HG03196 (cell line): ENCODE results near the gene SAMD9.
"Not testable (repeated sequence)": the region's sequence is repeated elsewhere in the genome, so short reads cannot be mapped to it uniquely, and the experiment has no call there.

Source experiments
- ATAC-seq: cut with Tn5 transposase; IDR thresholded peaks from one replicate; pipeline ENCODE4 v1.9.1; 2021; ENCODE audit not compliant: unreplicated experiment

Gene SAMD9

DNA sequence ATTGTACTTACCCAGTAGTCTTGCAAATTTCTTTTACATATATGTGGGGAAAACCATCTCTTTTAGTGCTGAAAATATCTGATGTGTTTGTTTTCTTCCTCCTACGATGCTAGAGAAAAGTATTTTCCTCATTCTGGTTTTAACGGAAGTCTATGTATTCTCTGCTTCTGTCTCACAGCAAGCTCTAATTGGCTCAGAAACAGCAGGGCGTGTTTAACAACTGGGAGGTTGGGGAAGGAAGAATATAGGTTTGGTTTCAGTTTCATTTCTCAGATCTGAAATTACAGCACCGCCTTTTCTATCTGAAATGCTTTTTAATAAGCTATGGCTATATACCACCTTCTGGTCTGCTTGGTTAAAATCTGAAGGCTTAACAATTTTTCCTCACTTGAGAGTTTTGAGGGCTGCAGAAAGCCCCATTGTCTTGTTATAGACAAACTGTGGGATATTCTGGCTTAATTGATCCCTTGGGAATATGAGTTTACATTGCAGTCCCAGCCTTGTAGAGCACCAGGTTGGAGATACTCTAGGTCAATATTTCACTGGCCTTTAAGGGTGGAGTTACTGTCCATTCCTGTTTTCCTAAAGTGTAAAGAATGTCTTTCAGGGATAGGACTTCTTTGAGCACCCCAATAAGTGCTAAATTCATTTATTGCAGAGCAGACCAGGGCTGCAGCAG, at the start of gene SAMD9:
Gene SAMD9, minus strand, starts transcription at position 128 of the 679 bp plus-strand sequence. CDS start 11,882 bp downstream, outside the sequence.
- ATAC-seq = peak; percentile 99

DNA sequence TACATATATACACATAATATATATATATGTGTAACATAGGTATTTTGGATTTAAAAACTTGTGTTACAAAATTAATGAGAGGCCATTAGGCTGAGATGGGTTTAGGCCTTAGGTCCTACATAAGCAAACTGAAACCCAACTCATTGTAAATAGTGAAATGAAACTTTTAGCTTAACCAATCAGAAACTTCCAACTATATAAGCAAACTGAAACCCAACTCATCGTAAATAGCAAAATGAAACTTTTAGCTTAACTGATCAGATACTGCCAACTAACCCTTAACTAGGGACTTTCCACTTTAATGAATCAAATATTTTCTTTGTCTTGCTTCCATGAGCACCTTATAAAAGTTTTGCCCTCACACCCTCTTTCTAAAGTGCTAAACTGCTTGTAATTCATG, 47.7 kb upstream of the SAMD9 start:
- ATAC-seq = peak; percentile 100

DNA sequence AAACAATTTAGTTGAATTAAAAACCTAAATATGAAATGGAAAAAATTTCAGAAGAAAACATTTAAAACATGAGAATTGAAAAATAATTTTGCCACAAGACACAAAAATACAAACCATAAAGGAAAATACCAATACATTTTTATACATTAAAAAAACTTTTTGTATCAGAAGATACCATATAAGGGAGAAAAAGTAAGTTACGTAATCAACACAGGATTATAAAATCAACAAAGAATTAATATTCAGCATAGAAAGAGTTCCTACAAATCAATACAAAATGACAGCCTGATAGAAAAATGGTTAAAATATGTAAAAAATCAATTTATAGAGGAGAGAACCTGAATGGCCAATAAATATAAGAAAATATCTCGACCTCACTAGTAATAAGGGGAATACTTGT, 47.0 kb upstream of the SAMD9 start:
- ATAC-seq = no peak

DNA sequence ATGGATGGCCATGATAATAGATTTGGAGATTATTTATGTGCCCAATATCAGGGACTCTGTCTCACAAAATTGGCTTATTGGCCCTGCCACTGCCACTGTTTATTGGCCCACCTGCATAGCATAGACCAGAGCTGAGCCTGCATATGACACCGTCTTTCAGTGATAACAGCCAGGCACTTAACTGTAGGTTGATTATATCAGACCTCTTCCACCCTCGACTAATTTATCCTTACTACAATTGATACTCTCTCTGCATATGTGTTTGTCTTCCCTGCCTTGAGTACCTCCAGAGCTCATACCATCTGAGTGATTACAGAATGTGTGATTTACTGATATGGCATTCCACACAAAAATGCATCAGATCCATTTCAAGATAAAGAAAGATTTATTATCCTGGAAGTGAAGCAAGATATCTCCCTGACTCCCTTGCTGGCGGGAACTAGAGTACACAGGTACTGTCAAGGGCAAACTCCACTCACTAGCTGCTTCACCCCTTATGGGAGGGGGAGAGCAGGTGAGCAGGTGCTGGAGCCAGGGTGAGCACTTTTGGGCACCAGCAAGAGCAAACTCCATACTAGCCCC, 43.5 kb upstream of the SAMD9 start:
- no peak for ATAC-seq

DNA sequence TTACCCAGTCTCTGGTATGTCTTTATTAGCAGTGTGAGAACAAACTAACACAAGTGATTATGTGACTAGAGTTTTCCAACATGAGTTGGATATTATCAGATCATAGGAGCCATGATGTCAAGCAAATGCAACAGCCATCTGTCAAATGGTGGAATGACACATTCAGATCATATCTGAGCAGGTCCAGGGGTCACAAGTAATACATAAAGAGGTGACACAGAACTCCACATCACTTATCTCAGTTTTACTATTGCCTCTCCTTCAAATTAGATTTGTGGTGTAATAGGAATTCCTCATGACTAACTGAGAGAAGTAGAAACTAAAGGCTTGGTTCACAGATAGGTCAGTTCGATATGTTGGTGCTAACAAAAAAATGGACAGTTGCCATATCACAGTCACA, 42.6 kb upstream of the SAMD9 start:
- no peak for ATAC-seq

DNA sequence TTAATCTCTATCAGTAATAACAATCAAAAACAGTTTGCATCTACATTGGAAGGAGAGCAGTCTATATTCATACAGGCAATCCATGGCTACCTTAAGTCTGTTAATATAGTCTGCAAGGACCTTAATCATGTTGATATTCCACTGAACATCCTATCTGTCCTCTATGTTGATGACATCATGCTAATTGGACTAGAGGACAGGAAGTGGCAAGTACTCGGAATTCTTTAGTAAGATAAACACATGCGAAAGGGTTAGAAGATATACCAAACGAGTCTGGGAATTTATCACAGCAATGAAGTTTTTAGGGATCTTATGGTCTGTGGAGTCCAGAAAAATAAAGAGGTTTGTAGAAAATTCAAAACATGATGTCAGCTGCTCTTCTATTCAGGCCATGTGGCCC, 41.7 kb upstream of the SAMD9 start:
- no peak for ATAC-seq

DNA sequence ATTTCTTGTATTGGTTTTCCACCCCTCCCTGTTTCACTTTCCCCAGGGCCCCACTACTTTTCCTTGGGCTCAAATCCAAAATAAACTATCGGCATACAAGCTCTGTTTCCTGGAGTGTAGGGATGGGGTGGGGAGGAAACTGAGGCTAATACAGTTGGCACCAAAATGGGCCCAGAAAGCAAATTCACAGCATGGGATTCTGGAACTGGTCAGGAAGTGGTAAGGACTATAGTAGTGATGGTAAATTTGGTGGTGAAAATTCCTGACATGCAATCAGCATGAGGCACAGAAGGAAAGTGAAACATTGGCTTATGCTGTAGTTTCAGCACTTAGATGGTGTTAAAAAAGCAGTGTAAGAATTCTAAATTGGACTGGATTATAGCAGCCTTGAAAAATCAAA, 39.1 kb upstream of the SAMD9 start:
- no peak for ATAC-seq

DNA sequence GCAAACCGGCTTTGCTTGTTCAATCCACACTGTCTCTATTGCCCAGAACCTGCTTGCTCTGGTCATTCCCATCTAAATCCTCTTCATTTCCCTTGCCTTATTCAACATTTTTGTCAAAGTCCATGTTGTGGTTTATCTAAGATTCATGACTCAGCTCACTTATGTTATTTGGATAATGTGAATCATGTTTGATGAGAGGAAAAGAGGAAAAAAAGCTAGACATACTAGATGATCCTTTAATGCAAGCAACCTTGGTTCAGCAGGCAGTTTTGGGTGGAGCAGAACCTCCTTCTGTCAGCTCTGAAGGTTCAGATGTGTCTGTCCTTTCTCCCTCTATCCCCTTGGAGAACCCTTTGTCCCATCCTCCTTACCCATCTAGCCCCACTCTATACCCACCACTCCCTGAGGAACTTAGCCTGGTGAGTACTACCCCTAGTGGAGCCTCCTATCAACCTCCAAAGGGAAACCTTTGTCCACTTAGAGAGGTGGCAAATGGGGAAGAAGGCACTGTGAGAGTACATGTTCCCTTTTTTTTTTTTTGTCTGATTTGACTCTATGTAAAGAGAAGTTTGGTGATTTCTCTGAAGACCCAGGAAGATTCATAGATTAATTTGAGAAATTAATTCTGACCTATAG, 32.5 kb upstream of the SAMD9 start:
- ATAC-seq = no peak

DNA sequence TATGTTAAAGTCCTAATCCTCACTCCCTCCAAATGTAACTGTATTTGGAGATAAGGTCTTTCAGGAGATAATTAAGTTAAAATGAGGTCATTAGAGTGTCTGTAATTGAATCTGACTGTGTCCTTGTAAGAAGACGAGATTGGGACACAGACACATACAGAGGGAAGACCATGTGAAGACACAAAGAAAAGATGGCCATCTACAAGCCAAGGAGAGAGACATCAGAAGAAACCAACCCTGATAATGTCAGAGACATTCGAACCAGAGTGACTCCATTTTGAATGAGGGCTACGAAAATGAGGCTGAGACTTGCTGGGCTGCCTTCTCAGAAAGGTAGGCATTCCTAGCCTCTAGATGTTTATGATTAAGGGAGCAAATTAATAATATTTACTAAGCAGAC, 30.9 kb upstream of the SAMD9 start:
- ATAC-seq = no peak

DNA sequence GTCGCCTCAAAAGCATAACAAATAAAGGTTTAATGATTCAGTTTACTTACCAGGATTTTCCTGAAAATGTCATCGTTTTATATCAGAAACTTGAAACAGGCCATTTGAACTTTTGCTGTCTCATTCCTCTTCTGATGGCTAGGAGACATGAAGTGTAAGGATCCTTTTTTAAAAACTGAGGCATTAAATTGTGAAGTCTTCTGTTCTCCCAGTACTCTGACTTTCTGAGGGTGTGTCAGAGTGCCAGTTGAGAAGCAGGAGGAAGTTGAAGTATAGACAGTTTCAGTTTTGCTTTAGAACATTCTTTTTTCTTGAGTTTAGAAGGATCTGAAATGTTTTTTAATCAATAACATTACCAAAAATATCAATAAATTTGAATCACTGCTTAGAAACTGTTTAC, 30.4 kb upstream of the SAMD9 start, which contains the start of gene SAMD9L:
Gene SAMD9L, minus strand, starts transcription at position 242 of the 400 bp plus-strand sequence. CDS start 12,414 bp downstream, outside the sequence.
- ATAC-seq = peak; percentile 58

DNA sequence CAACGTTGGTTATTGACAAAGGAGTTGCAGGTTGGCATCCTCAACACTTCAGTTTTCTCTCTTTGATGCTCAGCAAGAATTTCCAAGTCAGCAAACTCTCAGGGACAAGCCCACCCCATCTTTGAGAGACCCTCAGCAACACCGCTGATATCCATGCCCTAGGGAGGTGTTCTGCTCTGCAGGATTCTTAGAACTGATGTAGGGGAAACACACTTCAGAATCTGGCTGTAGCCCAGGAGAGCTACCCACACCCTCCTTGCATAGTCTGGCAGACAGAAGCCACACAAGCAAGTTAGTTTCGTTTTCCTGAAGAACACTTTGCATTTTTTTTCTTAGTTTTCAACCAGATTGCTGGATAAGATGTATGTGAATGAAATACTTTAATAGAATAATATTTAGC, 29.6 kb upstream of the SAMD9 start:
- peak; percentile 82 for ATAC-seq

DNA sequence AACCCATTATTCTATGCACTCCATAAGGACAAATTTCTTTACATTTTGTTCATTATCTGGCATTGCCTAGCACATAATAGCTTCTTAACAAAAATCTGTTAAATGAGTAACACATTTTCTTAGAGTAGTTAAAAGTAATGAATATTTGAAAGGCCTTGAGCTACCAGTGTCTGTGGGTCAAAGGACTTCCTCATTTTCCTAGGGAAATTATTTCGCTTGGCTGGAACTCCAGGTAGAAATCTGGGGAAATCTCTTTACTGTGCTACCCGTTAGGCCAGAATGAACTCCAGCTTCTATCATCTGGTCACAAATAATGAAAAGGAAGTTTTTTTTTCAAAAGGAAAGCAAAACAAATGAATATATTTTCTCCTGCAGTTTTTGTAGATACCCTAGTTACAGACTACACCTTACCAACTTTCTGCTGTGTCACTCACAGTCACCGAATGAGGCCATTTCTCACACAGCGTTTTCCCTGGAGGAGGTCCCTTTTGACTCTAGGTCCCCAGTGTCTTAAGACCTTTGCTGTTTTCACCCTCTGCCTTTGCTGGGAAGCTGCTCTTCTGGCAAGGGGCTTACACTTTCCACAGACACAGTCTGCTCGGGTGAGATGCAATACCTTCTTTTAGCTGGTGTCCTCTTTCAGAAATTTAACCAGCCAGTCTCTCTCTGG, 28.8 kb upstream of the SAMD9 start:
- ATAC-seq = peak; percentile 34

DNA sequence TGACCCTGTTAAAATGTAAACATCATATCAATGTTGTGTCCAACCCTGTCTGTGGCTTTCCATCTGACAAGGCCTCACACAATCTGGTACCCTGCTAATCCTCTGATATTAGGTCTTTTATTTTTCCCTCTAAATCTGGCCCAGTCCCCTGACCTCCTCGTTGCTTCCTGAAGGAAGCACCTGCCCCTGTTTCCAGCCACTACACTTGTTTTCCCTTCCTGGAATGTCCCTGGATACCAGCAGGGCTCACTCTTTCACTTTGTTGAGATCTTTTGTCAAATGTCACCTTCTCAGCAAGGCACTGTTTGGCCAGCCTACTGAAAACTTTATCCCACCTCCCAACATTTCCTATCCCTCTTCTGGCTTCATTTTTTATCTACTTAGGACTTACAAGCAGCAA, 28.3 kb upstream of the SAMD9 start:
- no peak for ATAC-seq

DNA sequence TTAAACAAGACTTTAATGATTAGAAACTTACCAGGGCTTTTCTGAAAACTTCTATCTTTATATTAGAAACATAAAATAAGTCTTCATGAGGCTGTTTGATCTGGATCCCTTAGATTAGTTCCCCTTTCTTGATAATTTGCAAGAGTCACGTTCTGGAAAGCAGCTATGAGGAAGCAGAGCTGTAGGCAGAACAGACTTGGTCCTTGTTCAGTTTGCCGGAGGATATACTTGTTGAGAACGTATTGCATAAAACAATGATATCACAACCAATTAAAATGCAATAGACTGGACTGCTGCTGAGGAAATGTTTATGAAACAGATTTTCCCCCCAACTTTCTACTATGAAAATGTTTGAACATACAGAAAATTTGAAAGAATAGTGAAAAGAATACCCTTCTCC, 27.6 kb upstream of the SAMD9 start:
- no peak for ATAC-seq

DNA sequence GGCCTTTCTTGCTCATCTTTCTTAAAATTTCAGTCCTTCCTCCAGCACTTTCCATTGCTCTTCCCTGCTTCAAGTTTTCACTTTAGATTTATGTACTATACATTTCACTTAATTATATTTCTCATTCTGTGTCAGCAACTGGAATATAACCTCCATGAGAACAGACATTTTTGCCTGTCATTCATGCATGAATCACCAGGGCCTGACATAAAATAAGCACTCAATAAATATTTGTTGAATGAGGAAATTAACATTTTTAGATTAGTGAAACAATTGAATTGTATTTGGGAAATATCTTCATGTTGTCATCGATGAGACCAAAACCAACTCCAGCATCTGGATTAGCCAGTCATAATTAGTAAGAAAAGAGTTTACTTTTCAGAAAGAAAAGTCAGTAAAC, 24.3 kb upstream of the SAMD9 start:
- no peak for ATAC-seq

DNA sequence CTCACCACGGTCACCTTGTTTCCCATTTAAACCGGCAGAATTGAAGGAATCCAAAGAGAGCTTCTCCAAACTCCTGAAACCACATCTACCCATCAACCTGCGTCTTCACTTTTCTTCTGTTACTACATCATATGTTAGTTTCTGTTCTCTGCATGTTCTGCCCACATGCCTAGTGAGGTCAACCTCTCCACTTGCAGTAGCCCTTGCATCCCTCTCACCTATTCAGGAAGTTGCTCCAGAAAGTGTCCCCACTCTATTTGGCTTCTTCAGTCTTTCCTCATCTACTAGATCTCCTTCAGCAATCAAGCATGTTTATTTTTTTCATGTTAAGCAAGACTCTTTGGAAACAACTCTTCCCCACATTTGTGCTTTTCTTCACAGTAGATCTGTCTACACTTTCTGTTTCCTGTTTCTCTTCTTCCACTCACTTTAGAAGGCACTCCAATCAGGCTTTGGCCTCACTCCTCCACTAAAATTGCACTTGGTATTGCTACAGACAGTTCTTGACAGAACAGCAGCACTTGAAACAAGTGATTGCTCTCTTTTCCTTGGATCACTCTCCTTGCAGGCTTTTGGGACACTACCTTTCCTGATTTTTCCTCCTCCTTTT, 22.9 kb upstream of the SAMD9 start:
- no peak for ATAC-seq

DNA sequence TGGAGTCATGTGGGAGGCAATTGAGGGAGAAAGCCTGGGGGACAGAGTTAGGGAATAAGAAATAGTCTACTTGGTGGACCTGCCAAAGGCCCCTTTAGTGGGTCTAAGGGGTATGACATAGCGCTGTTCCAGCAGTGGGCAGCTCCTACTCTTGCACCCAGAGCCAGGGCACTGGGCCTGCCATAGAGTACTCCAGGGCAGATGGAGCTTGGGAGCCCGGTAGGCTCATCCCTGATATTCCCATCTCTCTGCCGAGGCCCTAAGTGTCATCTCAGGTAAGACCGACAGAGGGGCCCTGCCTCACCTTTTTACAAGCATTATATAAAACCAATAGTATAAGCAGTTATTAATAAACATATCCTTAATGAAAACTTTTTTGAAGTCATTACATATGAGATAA, 20.8 kb upstream of the SAMD9 start:
- ATAC-seq = no peak

DNA sequence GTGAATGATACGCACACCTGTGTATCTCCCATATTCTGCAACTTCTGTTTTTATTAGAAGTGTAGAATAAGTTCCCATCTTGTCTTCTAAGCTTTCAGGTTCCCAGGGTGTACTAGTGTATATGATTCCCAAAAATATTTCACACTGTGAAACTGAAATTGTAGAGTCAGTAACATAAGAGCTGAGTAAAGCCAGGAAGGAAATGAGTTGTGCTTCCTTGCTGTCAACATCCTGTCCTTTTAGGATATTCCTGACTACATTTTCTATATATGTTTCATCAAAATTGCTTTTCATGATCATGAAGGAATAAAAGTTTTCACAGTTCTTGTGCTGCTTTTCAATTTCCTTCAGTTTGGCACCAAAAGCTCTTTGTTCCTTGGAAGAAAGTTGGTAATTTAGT, 15.2 kb upstream of the SAMD9 start:
- no peak for ATAC-seq

DNA sequence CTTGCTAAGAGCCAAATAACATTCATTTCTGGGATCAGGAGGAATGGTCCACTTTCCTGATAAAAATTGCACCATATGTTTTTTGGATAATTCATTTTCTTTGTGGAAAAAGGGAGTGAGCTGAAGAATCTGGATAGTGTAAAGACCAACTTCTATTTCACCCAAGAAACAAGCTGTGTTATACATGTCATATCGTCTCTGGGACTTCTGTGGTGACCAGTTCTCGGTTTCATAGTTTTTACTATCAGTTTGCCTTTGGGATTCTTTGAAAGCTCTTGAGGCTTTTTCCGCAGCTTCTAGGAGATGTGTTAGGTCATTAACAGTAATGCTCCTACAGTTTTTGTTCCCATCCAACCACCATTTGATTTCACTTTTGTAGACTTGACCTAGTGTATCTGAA, 14.4 kb upstream of the SAMD9 start:
- no peak for ATAC-seq

DNA sequence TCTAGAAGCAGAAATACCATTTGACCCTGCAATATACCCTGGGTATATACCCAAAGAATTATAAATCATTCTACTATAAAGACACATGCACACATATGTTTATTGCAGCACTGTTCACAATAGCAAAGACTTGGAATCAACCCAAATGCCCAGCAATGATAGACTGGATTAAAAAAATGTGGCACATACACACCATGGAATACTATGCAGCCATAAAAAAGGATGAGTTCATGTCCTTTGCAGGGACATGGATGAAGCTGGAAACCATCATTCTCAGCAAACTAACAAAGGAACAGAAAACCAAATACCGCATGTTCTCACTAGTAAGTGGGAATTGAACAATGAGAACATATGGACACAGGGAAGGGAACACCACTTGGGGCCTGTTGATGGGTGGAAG, 9.2 kb upstream of the SAMD9 start:
- not testable (repeated sequence) for ATAC-seq

DNA sequence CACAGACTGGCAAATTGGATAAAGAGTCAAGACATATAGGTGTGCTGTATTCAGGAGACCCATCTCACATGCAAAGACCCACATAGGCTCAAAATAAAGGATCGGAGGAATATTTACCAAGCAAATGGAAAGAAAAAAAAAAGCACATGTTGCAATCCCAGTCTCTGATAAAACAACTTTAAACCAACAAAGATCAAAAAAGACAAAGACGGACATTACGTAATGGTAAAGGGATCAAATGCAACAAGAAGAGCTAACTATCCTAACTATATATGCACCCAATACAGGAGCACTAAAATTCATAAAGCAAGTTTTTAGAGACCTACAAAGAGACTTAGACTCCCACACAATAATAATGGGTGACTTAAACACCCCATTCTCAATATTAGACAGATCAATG, 5.8 kb upstream of the SAMD9 start:
- not testable (repeated sequence) for ATAC-seq
